MM.1S (cell line): ENCODE measurements around the gene NME7.

Experiments
- DNase-seq: peaks from one replicate; pipeline ENCODE4 v3.0.0-alpha.2; 2015
- H2AFZ ChIP-seq: fragments of 300-600 bp; sonication (generic); 2 replicates; pipeline ENCODE4 v1.6.0; 2016; ENCODE audit warnings: antibody characterized with exemption, low read length
- H3F3A ChIP-seq: fragments of 300-600 bp; sonication (generic); 2 replicates; pipeline ENCODE4 v1.6.1; 2016; ENCODE audit warnings: mild to moderate bottlenecking, antibody characterized with exemption, low read length, moderate library complexity, mixed read lengths; ENCODE audit not compliant: insufficient read depth
- H3K27ac ChIP-seq: fragments of 300-600 bp; sonication (generic); 2 replicates; pipeline ENCODE4 v1.5.1; 2016; ENCODE audit warnings: mild to moderate bottlenecking, low read length
- H3K27me3 ChIP-seq: fragments of 300-600 bp; sonication (generic); replicated peaks from 2 replicates; pipeline ENCODE4 v1.6.0; 2016; ENCODE audit warnings: low read length; ENCODE audit not compliant: insufficient read depth
- H3K36me3 ChIP-seq: fragments of 300-600 bp; sonication (generic); replicated peaks from 2 replicates; pipeline ENCODE4 v1.6.1; 2016; ENCODE audit warnings: mild to moderate bottlenecking, low read length, mixed read lengths; ENCODE audit not compliant: insufficient read depth
- H3K4me1 ChIP-seq: fragments of 300-600 bp; sonication (generic); 2 replicates; pipeline ENCODE4 v1.6.1; 2016; ENCODE audit warnings: low read length, mixed read lengths
- H3K4me2 ChIP-seq: fragments of 300-600 bp; sonication (generic); 2 replicates; pipeline ENCODE4 v1.6.0; 2016; ENCODE audit warnings: low read depth, low read length
- H3K4me3 ChIP-seq: fragments of 300-600 bp; sonication (generic); 2 replicates; pipeline ENCODE4 v1.5.1; 2016; ENCODE audit warnings: low read length, mixed read lengths
- H3K79me2 ChIP-seq: fragments of 300-600 bp; sonication (generic); 2 replicates; pipeline ENCODE4 v1.6.1; 2016; ENCODE audit warnings: mixed run types, low read length, mixed read lengths
- H3K9ac ChIP-seq: fragments of 300-600 bp; sonication (generic); 2 replicates; pipeline ENCODE4 v1.6.1; 2016; ENCODE audit warnings: low read length, mixed read lengths
- H3K9me2 ChIP-seq: fragments of 300-600 bp; sonication (generic); replicated peaks from 2 replicates; pipeline ENCODE4 v1.6.1; 2016; ENCODE audit warnings: mild to moderate bottlenecking, low read length, mixed read lengths; ENCODE audit not compliant: insufficient read depth
- H3K9me3 ChIP-seq: fragments of 300-600 bp; sonication (generic); replicated peaks from 2 replicates; pipeline ENCODE4 v1.6.1; 2016; ENCODE audit warnings: mild to moderate bottlenecking, low read length, mixed read lengths; ENCODE audit not compliant: insufficient read depth
- H4K20me1 ChIP-seq: fragments of 300-600 bp; sonication (generic); 2 replicates; pipeline ENCODE4 v1.6.1; 2016; ENCODE audit warnings: mild to moderate bottlenecking, low read length, moderate library complexity, mixed read lengths; ENCODE audit not compliant: insufficient read depth
- EZH2 ChIP-seq: fragments of 300-600 bp; sonication (generic); optimal IDR thresholded peaks from 2 replicates; pipeline ENCODE3; 2017; ENCODE audit warnings: low read depth, mild to moderate bottlenecking, antibody characterized with exemption, low read length, mixed read lengths
- EZH2phosphoT487 ChIP-seq: fragments of 300-600 bp; sonication (generic); IDR thresholded peaks from 2 replicates; pipeline ENCODE4 v1.6.1; 2018; ENCODE audit warnings: antibody characterized with exemption, low read length
- TF ChIP-seq, protein P1 (sequence below): fragments of 300-600 bp; sonication (generic); IDR thresholded peaks from 2 replicates; pipeline ENCODE4 v1.5.1; 2016; ENCODE audit warnings: antibody characterized with exemption, low read length, mixed read lengths

The NME7 gene

DNA sequence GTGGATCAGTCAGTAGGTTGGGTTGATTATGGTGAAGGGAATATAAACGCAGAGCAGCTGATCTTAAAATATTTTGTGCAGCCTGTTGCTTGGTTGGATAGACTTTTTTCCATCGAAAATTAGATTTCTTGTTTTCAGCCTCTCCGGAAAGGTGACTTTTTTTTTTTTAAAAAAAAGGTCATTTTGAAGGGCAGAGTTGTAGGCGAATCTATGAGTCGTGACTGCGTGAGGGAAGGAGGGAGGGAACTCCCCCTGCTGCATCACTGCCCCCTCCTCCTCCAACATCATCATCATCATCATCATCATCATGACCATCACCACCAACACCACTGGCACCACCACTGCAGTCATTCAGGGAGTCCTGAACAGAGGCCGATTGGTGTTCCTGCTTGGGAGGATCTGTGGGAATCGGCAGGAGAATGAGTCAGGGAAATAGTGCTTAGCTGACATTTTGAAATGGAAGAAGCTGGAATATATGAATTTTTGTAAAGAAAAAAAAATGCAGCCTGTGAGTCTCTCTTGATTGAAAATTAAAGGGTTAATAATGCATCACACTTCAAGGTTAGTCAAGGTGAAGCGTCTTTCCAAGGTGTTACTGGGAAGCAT lies 259.9 kb downstream of the NME7 start:
- Histone ChIP-seq H3K4me1 (peaks cover 4% of the 10 kb centered on the region; the same call in 1 of the 2 replicates), H3K4me2 (peak overlapping the region; percentile 97), H3K27ac (no peak overlapping the region)

DNA sequence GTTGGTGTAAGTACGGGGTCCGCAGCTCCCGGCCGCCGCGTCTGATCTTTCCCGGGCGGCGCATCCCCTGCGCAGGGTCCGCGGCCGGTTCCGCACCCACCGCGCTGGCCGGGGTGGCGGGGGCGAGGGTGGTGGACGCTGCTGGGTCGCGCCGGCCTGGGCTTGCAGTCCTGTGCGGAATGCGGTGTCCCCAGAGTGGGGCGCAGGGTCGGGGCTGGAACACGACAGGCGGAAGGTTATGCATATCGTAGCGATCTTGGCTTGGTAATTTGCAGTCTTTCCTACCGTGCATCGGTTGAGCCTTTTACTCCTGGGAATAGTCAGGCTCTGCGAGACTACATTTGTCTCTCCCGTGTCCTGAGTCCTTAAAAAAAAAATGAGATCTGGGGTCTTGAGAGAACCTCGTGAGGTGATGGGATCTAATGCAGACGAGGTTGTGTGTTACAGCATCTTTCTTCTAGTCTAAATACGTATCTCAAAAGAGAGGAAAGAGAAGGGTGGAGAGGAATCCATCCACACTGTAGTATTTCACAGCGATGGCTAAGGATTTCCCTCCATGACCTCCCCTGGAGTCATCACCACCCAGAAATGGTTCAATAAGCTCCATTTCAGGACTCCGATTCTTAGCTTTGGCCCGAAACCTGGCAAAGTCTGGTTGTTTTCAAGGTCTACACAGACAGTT lies 260.5 kb downstream of the NME7 start:
- no peaks in the 10 kb centered on the region for H3K9me2 ChIP-seq
- H3K4me1 ChIP-seq, result peaks cover 4% of the 10 kb centered on the region; the same call in 1 of the 2 replicates
- DNase-seq, result peak; percentile 25
- no peaks in the 10 kb centered on the region for H3K79me2 ChIP-seq
- H2AFZ ChIP-seq, result peak overlapping the region; percentile 92
- peak overlapping the region; percentile 90 for H3K4me3 ChIP-seq
- H3K9me3 ChIP-seq, result no peaks in the 10 kb centered on the region
- H3K27me3 ChIP-seq, result peaks cover 17% of the 10 kb centered on the region; the same call in 1 of the 2 replicates
- no peaks in the 10 kb centered on the region for H3F3A ChIP-seq
- no peak overlapping the region for H3K27ac ChIP-seq
- H4K20me1 ChIP-seq, result no peaks in the 10 kb centered on the region
- H3K36me3 ChIP-seq, result no peaks in the 10 kb centered on the region
- peak overlapping the region; percentile 97 for H3K4me2 ChIP-seq
- H3K9ac ChIP-seq, result peak overlapping the region; percentile 59; the same call in 1 of the 2 replicates
- TF ChIP-seq, protein P1, sequence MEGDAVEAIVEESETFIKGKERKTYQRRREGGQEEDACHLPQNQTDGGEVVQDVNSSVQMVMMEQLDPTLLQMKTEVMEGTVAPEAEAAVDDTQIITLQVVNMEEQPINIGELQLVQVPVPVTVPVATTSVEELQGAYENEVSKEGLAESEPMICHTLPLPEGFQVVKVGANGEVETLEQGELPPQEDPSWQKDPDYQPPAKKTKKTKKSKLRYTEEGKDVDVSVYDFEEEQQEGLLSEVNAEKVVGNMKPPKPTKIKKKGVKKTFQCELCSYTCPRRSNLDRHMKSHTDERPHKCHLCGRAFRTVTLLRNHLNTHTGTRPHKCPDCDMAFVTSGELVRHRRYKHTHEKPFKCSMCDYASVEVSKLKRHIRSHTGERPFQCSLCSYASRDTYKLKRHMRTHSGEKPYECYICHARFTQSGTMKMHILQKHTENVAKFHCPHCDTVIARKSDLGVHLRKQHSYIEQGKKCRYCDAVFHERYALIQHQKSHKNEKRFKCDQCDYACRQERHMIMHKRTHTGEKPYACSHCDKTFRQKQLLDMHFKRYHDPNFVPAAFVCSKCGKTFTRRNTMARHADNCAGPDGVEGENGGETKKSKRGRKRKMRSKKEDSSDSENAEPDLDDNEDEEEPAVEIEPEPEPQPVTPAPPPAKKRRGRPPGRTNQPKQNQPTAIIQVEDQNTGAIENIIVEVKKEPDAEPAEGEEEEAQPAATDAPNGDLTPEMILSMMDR, result no peak
- TF ChIP-seq EZH2phosphoT487 (no peak), EZH2 (no peak)

More for the DNA sequence above, 259.9 kb downstream of the NME7 start:
- peaks cover 17% of the 10 kb centered on the region; the same call in 1 of the 2 replicates for H3K27me3 ChIP-seq
- no peaks in the 10 kb centered on the region for H3K9me3 ChIP-seq
- H3K79me2 ChIP-seq, result no peaks in the 10 kb centered on the region
- H3F3A ChIP-seq, result no peaks in the 10 kb centered on the region
- no peaks in the 10 kb centered on the region for H3K36me3 ChIP-seq
- H3K9me2 ChIP-seq, result no peaks in the 10 kb centered on the region
- DNase-seq, result no peak
- H2AFZ ChIP-seq, result no peak overlapping the region
- H3K9ac ChIP-seq, result no peak overlapping the region
- H3K4me3 ChIP-seq, result peak overlapping the region; percentile 90
- TF ChIP-seq, protein P1, result no peak
- TF ChIP-seq EZH2 (no peak), EZH2phosphoT487 (no peak)
- H4K20me1 ChIP-seq, result no peaks in the 10 kb centered on the region

DNA sequence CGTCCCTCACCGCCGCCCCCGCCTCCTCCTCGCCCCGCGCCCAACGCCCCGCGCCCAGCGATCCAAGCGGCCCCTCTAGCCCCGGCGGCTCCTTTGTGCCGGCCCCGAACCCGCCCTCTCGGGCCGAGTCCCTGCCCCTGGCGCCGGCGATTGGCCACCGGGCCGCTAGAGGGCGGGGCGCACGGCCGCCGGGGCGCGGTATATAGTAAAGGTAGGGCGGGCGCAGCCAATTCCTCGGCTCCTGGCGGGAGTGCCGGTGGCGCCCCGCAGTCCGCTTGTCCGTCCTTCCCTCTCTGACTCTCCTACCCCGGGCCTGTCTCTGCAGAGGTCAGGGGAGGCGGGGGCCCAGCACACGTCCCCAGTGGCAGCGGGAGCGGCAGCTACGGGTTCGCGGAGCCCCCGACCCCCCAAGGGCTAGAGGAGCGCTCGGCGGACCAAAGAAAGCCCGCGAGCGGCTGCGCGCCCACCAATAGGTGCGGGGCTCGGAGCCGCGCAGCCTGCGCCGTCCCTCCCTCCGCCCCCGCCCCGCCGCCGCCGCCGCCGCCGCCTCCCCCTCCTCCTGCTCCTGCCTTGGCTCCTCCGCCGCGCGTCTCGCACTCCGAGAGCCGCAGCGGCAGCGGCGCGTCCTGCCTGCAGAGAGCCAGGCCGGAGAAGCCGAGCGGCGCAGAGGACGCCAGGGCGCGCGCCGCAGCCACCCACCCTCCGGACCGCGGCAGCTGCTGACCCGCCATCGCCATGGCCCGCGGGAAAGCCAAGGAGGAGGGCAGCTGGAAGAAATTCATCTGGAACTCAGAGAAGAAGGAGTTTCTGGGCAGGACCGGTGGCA lies 261.3 kb downstream of the NME7 start, which contains the start of gene ATP1B1:
Gene ATP1B1, plus strand, starts transcription at position 596 of the 826 bp plus-strand sequence. Its CDS starts 140 bp downstream, at position 736.
- Histone ChIP-seq H3K9me2 (no peaks in the 10 kb centered on the region), H3K9ac (peak within 1 kb of the TSS; percentile 59), H3K36me3 (no peaks in the 10 kb centered on the region), H3K27ac (peak within 1 kb of the TSS; percentile 62; the same call in 1 of the 2 replicates), H3K9me3 (no peaks in the 10 kb centered on the region), H3K4me2 (peak within 1 kb of the TSS; percentile 97), H3K4me3 (peak within 1 kb of the TSS; percentile 90), H2AFZ (peak within 1 kb of the TSS; percentile 92), H4K20me1 (no peaks in the 10 kb centered on the region), H3F3A (no peaks in the 10 kb centered on the region), H3K27me3 (peaks cover 17% of the 10 kb centered on the region; the same call in 1 of the 2 replicates), H3K4me1 (peaks cover 4% of the 10 kb centered on the region; the same call in 1 of the 2 replicates), H3K79me2 (no peaks in the 10 kb centered on the region)
- TF ChIP-seq EZH2phosphoT487, result no peak
- TF ChIP-seq, protein P1, result peak; percentile 7; the same call in 1 of the 2 replicates
- DNase-seq, result peak; percentile 93
